Keratinocyte (primary cell): ENCODE results near the gene MS4A2. TPM values are rescaled to one million over a fixed set of nuclear protein-coding genes. Genes with fewer than 3 reads are reported as not detected.

ENCODE experiments used
- DNase-seq: peaks from one replicate; pipeline ENCODE4 v3.0.0-alpha.2; 2011; ENCODE audit warnings: low read depth, missing footprints, low spot score
- FAIRE-seq: peaks from 2 replicates; lab custom pipeline; 2011; peaks lifted over from hg19 to GRCh38; lab: Jason Lieb, UNC
- H2AFZ ChIP-seq: 2 replicates; pipeline ENCODE4 v1.6.0; 2012; ENCODE audit warnings: low read length, control low read depth, inconsistent platforms; ENCODE audit not compliant: control insufficient read depth
- H3K27ac ChIP-seq: 2 replicates; pipeline ENCODE4 v1.5.1; 2011; ENCODE audit warnings: low read length; ENCODE audit not compliant: control insufficient read depth, insufficient read depth
- H3K27me3 ChIP-seq: 3 replicates; pipeline ENCODE4 v1.6.0; 2011; ENCODE audit warnings: low read length; ENCODE audit not compliant: control insufficient read depth, insufficient read depth; ENCODE audit errors: extremely low read depth
- H3K36me3 ChIP-seq, 2 experiments: 2 replicates in 1 of 2; 3 replicates in 1 of 2; pipeline ENCODE4 v1.5.1; 2011; ENCODE audit warnings: low read length in 2 of 2, mild to moderate bottlenecking in 1 of 2; ENCODE audit not compliant: control insufficient read depth in 2 of 2, insufficient read depth in 2 of 2; ENCODE audit errors: extremely low read depth in 1 of 2
- H3K4me1 ChIP-seq: 3 replicates; pipeline ENCODE4 v1.5.1; 2011; ENCODE audit warnings: low read length; ENCODE audit not compliant: control insufficient read depth, insufficient read depth; ENCODE audit errors: extremely low read depth
- H3K4me2 ChIP-seq: 3 replicates; pipeline ENCODE4 v1.6.0; 2011; ENCODE audit warnings: low read depth, low read length; ENCODE audit not compliant: control insufficient read depth, insufficient read depth; ENCODE audit errors: extremely low read depth
- H3K4me3 ChIP-seq, 3 experiments: fragments of 200-600 bp in 1 of 3; sonication (generic) in 1 of 3; 2 replicates in 2 of 3; 3 replicates in 1 of 3; pipeline ENCODE4 v1.5.1; 2011 to 2016; ENCODE audit warnings: low read length in 3 of 3, mild to moderate bottlenecking in 3 of 3, control low read depth in 2 of 3, inconsistent platforms in 1 of 3, low read depth in 1 of 3, mixed read lengths in 1 of 3, mixed run types in 1 of 3, moderate library complexity in 1 of 3; ENCODE audit not compliant: control insufficient read depth in 2 of 3, insufficient read depth in 2 of 3; ENCODE audit errors: extremely low read depth in 1 of 3
- H3K79me2 ChIP-seq: 2 replicates; pipeline ENCODE4 v1.6.0; 2012; ENCODE audit warnings: low read length; ENCODE audit not compliant: control insufficient read depth, insufficient read depth
- H3K9ac ChIP-seq: 3 replicates; pipeline ENCODE4 v1.6.0; 2011; ENCODE audit warnings: low read length; ENCODE audit not compliant: control insufficient read depth, insufficient read depth; ENCODE audit errors: extremely low read depth
- H3K9me1 ChIP-seq: 3 replicates; pipeline ENCODE4 v1.6.0; 2011; ENCODE audit warnings: low read length; ENCODE audit not compliant: control insufficient read depth, insufficient read depth; ENCODE audit errors: extremely low read depth
- H3K9me3 ChIP-seq: 2 replicates; pipeline ENCODE4 v1.5.1; 2012; ENCODE audit warnings: low read depth, low read length; ENCODE audit not compliant: control insufficient read depth
- H4K20me1 ChIP-seq: 3 replicates; pipeline ENCODE4 v1.6.0; 2011; ENCODE audit warnings: low read length; ENCODE audit not compliant: control insufficient read depth, insufficient read depth; ENCODE audit errors: extremely low read depth
- EZH2 ChIP-seq: IDR thresholded peaks from one replicate; pipeline ENCODE4 v1.6.1; 2012; ENCODE audit warnings: inconsistent platforms, mild to moderate bottlenecking, low read length, moderate library complexity
- dilution Hi-C: fragments of 300-500 bp; cut with MboI; formaldehyde crosslinking; loops from one replicate; pipeline ENCODE4 v1.7.0; 2020; ENCODE audit warnings: low sequenced_read_pairs; ENCODE audit not compliant: extremely low pct_ligation_motif_present
- polyA plus RNA-seq, 5 experiments: library from polyadenylated mRNA; depleted of rRNA in 3 of 5; stranded (reverse) in 3 of 5; stranded (forward) in 1 of 5; unstranded in 1 of 5; fragments of >200 nt; gene quantifications; 1 replicate in 1 of 5; 2 replicates in 3 of 5; 3 replicates in 1 of 5; pipeline versions ENCODE4 v1.2.1 to v1.2.3, GENCODE V29; 2011 to 2012; ENCODE audit warnings: missing spikeins in 2 of 5, low read depth in 1 of 5, low replicate concordance in 1 of 5
- TF ChIP-seq, protein P1 (sequence below), 3 experiments: IDR thresholded peaks in 1 of 3; conservative IDR thresholded peaks in 1 of 3; optimal IDR thresholded peaks in 1 of 3; 2 replicates in 2 of 3; 3 replicates in 1 of 3; pipeline versions ENCODE3 to v1.5.1; 2011; ENCODE audit warnings: low read length in 3 of 3, mild to moderate bottlenecking in 3 of 3, moderate library complexity in 2 of 3, control low read depth in 1 of 3, inconsistent platforms in 1 of 3; ENCODE audit not compliant: insufficient read depth in 2 of 3; ENCODE audit errors: extremely low read depth in 1 of 3

The MS4A2 gene
- polyA plus RNA-seq, 1 donor (not counting 4 experiments of a cell fraction or from before 2014, with no cell fraction given), result not detected

DNA sequence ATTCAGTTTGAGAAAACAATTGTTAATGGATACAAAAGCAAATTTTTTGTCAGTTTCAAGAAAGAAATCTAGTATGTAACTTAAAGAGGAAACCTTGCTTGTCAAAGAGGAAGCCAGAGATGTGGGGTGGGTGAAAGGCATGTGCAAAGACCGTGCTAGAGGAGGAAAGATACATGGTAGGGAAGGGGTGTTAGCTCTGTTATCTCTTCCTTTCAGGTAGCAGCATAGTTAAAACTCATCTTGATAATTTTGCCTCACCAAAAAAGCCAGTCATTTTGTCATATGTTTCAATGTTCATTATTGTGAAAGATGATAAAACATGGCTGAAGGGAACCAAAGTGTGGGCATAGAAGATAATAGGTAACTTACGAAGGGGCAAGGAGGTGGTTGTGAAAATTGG is 2.6 kb upstream of the MS4A2 start:
- no peak overlapping the region for H3K27ac ChIP-seq
- no peak overlapping the region for H2AFZ ChIP-seq
- H3K27me3 ChIP-seq, result no peaks in the 10 kb centered on the region
- DNase-seq, result no peak
- H3K36me3 ChIP-seq, result no peaks in the 10 kb centered on the region
- no peaks in the 10 kb centered on the region for H3K4me1 ChIP-seq
- TF ChIP-seq, protein P1, sequence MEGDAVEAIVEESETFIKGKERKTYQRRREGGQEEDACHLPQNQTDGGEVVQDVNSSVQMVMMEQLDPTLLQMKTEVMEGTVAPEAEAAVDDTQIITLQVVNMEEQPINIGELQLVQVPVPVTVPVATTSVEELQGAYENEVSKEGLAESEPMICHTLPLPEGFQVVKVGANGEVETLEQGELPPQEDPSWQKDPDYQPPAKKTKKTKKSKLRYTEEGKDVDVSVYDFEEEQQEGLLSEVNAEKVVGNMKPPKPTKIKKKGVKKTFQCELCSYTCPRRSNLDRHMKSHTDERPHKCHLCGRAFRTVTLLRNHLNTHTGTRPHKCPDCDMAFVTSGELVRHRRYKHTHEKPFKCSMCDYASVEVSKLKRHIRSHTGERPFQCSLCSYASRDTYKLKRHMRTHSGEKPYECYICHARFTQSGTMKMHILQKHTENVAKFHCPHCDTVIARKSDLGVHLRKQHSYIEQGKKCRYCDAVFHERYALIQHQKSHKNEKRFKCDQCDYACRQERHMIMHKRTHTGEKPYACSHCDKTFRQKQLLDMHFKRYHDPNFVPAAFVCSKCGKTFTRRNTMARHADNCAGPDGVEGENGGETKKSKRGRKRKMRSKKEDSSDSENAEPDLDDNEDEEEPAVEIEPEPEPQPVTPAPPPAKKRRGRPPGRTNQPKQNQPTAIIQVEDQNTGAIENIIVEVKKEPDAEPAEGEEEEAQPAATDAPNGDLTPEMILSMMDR (optimal IDR thresholded peaks at IDR 0.05 in 1 of 3, IDR thresholded peaks at IDR 0.05 in 1 of 3, conservative IDR thresholded peaks at IDR 0.05 in 1 of 3; ENCODE audit: extremely low read depth in 1 of 3, insufficient read depth in 2 of 3, low read length in 3 of 3), result no peak
- TF ChIP-seq EZH2, result no peak
- H3K4me3 ChIP-seq, result no peak overlapping the region
- dilution Hi-C loops, result no loop called here
- no peak overlapping the region for H3K9ac ChIP-seq
- H3K9me1 ChIP-seq, result no peaks in the 10 kb centered on the region
- H3K79me2 ChIP-seq, result no peaks in the 10 kb centered on the region
- H3K9me3 ChIP-seq, result no peaks in the 10 kb centered on the region
- no peaks in the 10 kb centered on the region for H4K20me1 ChIP-seq
- no peak overlapping the region for H3K4me2 ChIP-seq
- FAIRE-seq, result no peak

DNA sequence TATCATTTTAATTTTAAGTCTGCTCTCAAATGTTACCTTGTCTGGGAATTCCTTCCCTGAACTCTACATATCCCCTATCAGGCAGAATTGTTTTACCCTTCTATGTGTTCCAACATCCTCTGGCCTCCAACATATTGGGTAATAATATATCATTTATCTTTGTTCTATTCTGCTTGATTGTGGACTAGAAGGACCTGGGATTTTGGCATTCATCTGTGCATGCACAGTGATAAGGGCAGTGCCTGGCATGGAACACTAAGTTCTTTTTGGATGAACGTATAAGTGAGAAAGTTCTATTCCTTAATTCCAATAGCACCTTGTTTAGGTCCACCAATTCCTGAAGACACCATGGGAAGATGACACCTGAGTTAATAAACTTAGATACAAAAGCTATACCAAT is 1.2 kb upstream of the MS4A2 start:
- dilution Hi-C loops, result no loop called here
- TF ChIP-seq EZH2, result no peak
- TF ChIP-seq, protein P1 (optimal IDR thresholded peaks at IDR 0.05 in 1 of 3, IDR thresholded peaks at IDR 0.05 in 1 of 3, conservative IDR thresholded peaks at IDR 0.05 in 1 of 3; ENCODE audit: extremely low read depth in 1 of 3, insufficient read depth in 2 of 3, low read length in 3 of 3), result no peak
- Histone ChIP-seq H3K27ac (no peak overlapping the region), H3K36me3 (no peaks in the 10 kb centered on the region), H3K79me2 (no peaks in the 10 kb centered on the region), H3K4me2 (no peak overlapping the region), H3K9me1 (no peaks in the 10 kb centered on the region), H4K20me1 (no peaks in the 10 kb centered on the region), H3K27me3 (no peaks in the 10 kb centered on the region), H2AFZ (no peak overlapping the region), H3K4me1 (no peaks in the 10 kb centered on the region), H3K4me3 (no peak overlapping the region), H3K9me3 (no peaks in the 10 kb centered on the region), H3K9ac (no peak overlapping the region)
- DNase-seq (no peak), FAIRE-seq (no peak)
